Fibroblast of lung (primary cell): ENCODE results near the gene MANSC1. TPM values are rescaled to one million over a fixed set of nuclear protein-coding genes. Genes with fewer than 3 reads are reported as not detected.

Source experiments
- DNase-seq, 2 donors: peaks; one replicate each; pipeline versions ENCODE4 v3.0.0 to v3.0.0-alpha.2; 2010; ENCODE audit warnings: low read depth in 2 of 2
- H2AFZ ChIP-seq: 2 replicates; pipeline ENCODE4 v1.5.1; 2012; ENCODE audit warnings: low read length, control low read depth, inconsistent platforms
- H3K27ac ChIP-seq: 2 replicates; pipeline ENCODE4 v1.5.1; 2011; ENCODE audit warnings: low read length, control low read depth; ENCODE audit not compliant: insufficient read depth
- H3K27me3 ChIP-seq: 2 replicates; pipeline ENCODE4 v1.5.1; 2011; ENCODE audit warnings: mild to moderate bottlenecking, low read length; ENCODE audit not compliant: control insufficient read depth, insufficient read depth
- H3K36me3 ChIP-seq: 2 replicates; pipeline ENCODE4 v1.5.1; 2011; ENCODE audit warnings: low read length; ENCODE audit not compliant: control insufficient read depth, insufficient read depth
- H3K4me1 ChIP-seq: 2 replicates; pipeline ENCODE4 v1.5.1; 2011; ENCODE audit warnings: low read length; ENCODE audit not compliant: control insufficient read depth, insufficient read depth; ENCODE audit errors: extremely low read depth
- H3K4me2 ChIP-seq: 2 replicates; pipeline ENCODE4 v1.5.1; 2011; ENCODE audit warnings: low read length, control low read depth; ENCODE audit not compliant: insufficient read depth; ENCODE audit errors: extremely low read depth
- H3K4me3 ChIP-seq, 4 experiments: fragments of 200-600 bp in 1 of 4; sonication (generic) in 1 of 4; replicated peaks in 1 of 4; 2 replicates each; pipeline ENCODE4 v1.5.1; 2011 to 2016; ENCODE audit warnings: low read length in 4 of 4, low read depth in 3 of 4, mild to moderate bottlenecking in 3 of 4, control low read depth in 2 of 4, inconsistent platforms in 1 of 4, mixed read lengths in 1 of 4; ENCODE audit not compliant: insufficient read depth in 1 of 4; ENCODE audit errors: control extremely low read depth in 1 of 4
- H3K79me2 ChIP-seq: 2 replicates; pipeline ENCODE4 v1.5.1; 2012; ENCODE audit warnings: mild to moderate bottlenecking, low read length, inconsistent platforms; ENCODE audit not compliant: control insufficient read depth, insufficient read depth
- H3K9ac ChIP-seq: 2 replicates; pipeline ENCODE4 v1.5.1; 2011; ENCODE audit warnings: mild to moderate bottlenecking, low read length, control low read depth; ENCODE audit not compliant: insufficient read depth
- H3K9me3 ChIP-seq: 2 replicates; pipeline ENCODE4 v1.5.1; 2012; ENCODE audit warnings: low read depth, low read length; ENCODE audit not compliant: control insufficient read depth, insufficient read depth
- H4K20me1 ChIP-seq: 2 replicates; pipeline ENCODE4 v1.5.1; 2011; ENCODE audit warnings: low read length; ENCODE audit not compliant: control insufficient read depth, insufficient read depth; ENCODE audit errors: extremely low read depth
- CTCF ChIP-seq, 2 donors: IDR thresholded peaks in 1 of 2; conservative IDR thresholded peaks in 1 of 2; 1 replicate in 1 of 2; 2 replicates in 1 of 2; pipeline ENCODE4 v1.5.1; 2011 to 2012; ENCODE audit warnings: low read length in 2 of 2, control low read depth in 1 of 2, inconsistent platforms in 1 of 2, low read depth in 1 of 2, mild to moderate bottlenecking in 1 of 2
- EZH2 ChIP-seq: IDR thresholded peaks from 2 replicates; pipeline ENCODE4 v1.5.1; 2012; ENCODE audit warnings: low read length, control low read depth, mild to moderate bottlenecking; ENCODE audit errors: missing control alignments
- polyA plus RNA-seq, 2 donors: library from polyadenylated mRNA; depleted of rRNA in 1 of 2; stranded (reverse) in 1 of 2; unstranded in 1 of 2; fragments of >200 nt; gene quantifications; 2 replicates each; pipeline ENCODE4 v1.2.1, GENCODE V29; 2011 to 2012; ENCODE audit warnings: missing spikeins in 1 of 2
- total RNA-seq: library from RNA; depleted of rRNA; stranded (reverse); fragments of >200 nt; gene quantifications from 2 replicates; pipeline ENCODE4 v1.2.1, GENCODE V29; 2014

Gene MANSC1
- total and polyA plus RNA-seq, 2 donors (not counting 1 experiment from before 2014, with no cell fraction given), result 1.8 to 3.7 TPM

GRCh38 chr12:12357719-12358461 lies 7.8 kb upstream of the MANSC1 start:
- peak overlapping the region; percentile 88 for H2AFZ ChIP-seq
- H3K79me2 ChIP-seq, result peaks cover 5% of the 10 kb centered on the region
- peak overlapping the region; percentile 83 for H3K9ac ChIP-seq
- H3K27ac ChIP-seq, result peak overlapping the region; percentile 90
- DNase-seq, result no peak
- H3K36me3 ChIP-seq, result no peaks in the 10 kb centered on the region
- TF ChIP-seq EZH2 (no peak), CTCF (conservative IDR thresholded peaks at IDR 0.05 in 1 of 2, IDR thresholded peaks at IDR 0.05 in 1 of 2; ENCODE audit: low read depth in 1 of 2, low read length in 2 of 2) (no peak)
- H4K20me1 ChIP-seq, result no peaks in the 10 kb centered on the region
- no peaks in the 10 kb centered on the region for H3K9me3 ChIP-seq
- no peaks in the 10 kb centered on the region for H3K27me3 ChIP-seq
- peaks cover 2% of the 10 kb centered on the region for H3K4me1 ChIP-seq
- peak overlapping the region; percentile 75 to 92 (median 85) for H3K4me3 ChIP-seq
- peak overlapping the region; percentile 99 for H3K4me2 ChIP-seq

- H3K9me3 ChIP-seq, result no peaks in the 10 kb centered on the region
- TF ChIP-seq CTCF (conservative IDR thresholded peaks at IDR 0.05 in 1 of 2, IDR thresholded peaks at IDR 0.05 in 1 of 2; ENCODE audit: low read depth in 1 of 2, low read length in 2 of 2), result peak; percentile 6 to 16
- no peak for TF ChIP-seq EZH2
- DNase-seq, result peak; percentile 89 to 90
- peak within 1 kb of the TSS; percentile 83 for H3K9ac ChIP-seq
- H3K4me3 ChIP-seq, result peak within 1 kb of the TSS; percentile 75 to 92 (median 85)
- H3K27me3 ChIP-seq, result no peaks in the 10 kb centered on the region
- H2AFZ ChIP-seq, result peak within 1 kb of the TSS; percentile 89
- H3K4me1 ChIP-seq, result peaks cover 2% of the 10 kb centered on the region
- H3K27ac ChIP-seq, result peak within 1 kb of the TSS; percentile 90
- peak within 1 kb of the TSS; percentile 99 for H3K4me2 ChIP-seq
- H3K79me2 ChIP-seq, result peaks cover 5% of the 10 kb centered on the region
- no peaks in the 10 kb centered on the region for H3K36me3 ChIP-seq
- no peaks in the 10 kb centered on the region for H4K20me1 ChIP-seq
Measured at GRCh38 chr12:12356896-12357718, 7.1 kb upstream of the MANSC1 start, which contains the start of gene BORCS5. BORCS5 (plus strand) TSS chr12:12357078; CDS start chr12:12357452, 374 bp downstream.

- Histone ChIP-seq H3K9ac (no peak overlapping the region), H2AFZ (peak overlapping the region; percentile 89), H3K9me3 (no peaks in the 10 kb centered on the region), H3K79me2 (peaks cover 5% of the 10 kb centered on the region), H3K36me3 (no peaks in the 10 kb centered on the region), H3K4me2 (peak overlapping the region; percentile 99), H3K27ac (peak overlapping the region; percentile 9), H4K20me1 (no peaks in the 10 kb centered on the region), H3K4me1 (peaks cover 2% of the 10 kb centered on the region), H3K4me3 (peak overlapping the region; percentile 75 to 92 (median 85)), H3K27me3 (no peaks in the 10 kb centered on the region)
- TF ChIP-seq EZH2 (no peak), CTCF (conservative IDR thresholded peaks at IDR 0.05 in 1 of 2, IDR thresholded peaks at IDR 0.05 in 1 of 2; ENCODE audit: low read depth in 1 of 2, low read length in 2 of 2) (no peak)
- no peak for DNase-seq
Measured at GRCh38 chr12:12356467-12356895, 6.4 kb upstream of the MANSC1 start.
